Fibroblast of gingiva (primary cell): ENCODE measurements around the gene UGP2.
"Not testable (repeated sequence)": the region's sequence is repeated elsewhere in the genome, so short reads cannot be mapped to it uniquely, and the experiment has no call there.

Experiments
- DNase-seq: peaks from one replicate; pipeline ENCODE4 v3.0.0-alpha.2; 2011; ENCODE audit warnings: low read depth

Gene UGP2

GRCh38 chr2:63840081-63840784, 1.5 kb upstream of the UGP2 start:
- DNase-seq: no peak

DNA sequence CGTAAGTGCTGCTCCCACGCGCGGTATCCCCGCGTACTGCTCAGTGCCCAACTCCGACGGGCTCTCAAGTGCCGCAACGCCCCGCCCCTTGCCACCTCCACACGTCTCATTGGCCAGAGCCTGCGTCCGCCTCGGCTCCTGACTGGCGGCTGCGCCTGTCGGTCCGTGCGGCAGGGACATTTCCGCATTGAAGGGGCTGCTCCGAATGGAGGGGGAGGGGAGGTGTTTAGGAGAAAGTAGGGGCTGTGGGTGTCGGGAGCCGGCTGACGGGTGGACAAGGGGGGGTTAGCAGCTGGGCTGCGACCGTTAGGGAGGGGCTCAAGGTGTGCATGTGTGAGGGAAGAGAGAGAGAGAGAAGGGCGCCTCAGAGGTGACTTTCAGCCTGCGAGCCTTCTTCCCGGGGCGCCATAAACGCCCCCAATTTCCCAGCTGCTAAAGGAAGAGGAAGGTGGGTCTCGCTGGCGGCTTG, 877 bp upstream of the UGP2 start:
- peak; percentile 98 for DNase-seq

DNA sequence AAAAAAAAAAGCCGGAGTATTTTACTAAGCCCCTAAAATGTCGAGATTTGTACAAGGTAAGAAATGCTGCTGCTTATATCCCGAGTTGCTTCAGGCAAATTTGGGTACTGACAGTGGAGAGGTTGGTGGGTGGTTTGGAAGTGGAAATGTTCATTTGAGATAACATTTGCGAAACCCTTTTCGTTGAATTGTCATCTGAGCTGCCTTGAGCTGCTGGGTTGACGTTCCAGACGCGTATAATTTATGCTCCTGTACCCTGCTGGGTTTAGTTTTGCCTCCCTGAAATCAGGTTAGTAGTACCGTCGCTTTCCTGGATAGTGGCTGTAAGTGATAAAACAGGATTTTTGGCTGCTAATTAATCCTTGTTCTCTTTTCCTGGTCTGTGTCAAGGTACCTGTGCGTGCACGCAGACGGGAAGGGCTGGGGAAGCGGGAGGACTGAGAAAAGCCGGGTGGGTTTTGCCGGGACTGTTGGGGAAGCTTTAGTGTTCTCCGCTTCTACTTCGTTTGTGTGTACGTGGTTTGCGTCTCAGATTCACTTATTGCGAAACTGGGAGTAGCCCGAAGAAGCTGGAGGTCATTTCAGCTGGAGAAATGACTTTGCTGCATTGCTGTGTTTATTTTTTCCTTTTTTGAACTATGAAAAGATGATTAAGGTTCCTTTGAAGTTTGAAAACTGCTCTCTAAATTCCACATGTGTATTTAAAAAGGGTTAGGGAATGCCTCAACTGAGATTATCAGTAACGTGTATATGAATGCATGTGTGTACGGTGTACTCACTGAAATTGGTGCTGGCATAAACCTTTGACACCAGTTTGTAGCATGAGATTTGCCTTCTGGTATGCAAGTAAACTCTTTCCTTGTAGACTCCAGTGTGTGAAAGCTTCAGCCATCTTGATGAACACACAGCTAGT, 709 bp downstream of the UGP2 start:
- DNase-seq: peak; percentile 84

DNA sequence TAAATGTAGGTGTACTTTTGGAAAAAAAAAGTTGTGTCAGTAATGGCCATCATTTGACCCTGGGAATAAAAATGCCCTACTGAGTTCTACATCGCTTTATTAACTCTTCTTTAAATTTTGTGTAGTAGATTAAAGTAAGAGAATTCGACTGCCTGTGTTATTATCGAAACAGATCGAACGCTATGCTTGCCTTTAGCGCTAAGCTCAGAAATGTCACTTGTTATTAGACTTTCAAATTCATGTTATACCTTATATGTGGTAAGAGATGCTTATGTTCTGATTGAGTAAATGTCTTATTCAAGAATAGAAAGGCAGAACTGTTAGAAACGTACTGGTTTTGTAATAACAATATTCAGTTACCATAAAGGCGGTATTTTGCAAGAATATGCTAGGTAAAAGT, 1.4 kb downstream of the UGP2 start:
- no peak for DNase-seq

DNA sequence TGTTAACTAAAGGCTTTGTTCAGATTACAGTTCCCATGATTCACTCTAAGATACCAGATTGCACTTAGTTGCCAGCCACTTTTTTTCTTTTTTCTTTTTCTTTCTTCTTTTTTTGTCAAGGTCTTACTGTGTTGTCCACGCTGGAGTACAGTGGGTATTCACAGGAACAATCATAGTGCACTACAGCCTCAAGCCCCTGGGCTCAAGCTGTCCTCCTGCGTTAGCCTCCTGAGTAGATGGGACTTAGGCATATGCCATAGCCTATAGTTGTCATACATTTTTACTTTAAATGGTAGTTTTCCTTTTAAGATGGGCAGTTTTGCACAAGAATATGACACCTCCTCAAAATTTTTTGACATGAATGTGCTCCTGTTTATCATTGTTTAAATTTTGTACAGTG, 2.1 kb downstream of the UGP2 start:
- no peak for DNase-seq

DNA sequence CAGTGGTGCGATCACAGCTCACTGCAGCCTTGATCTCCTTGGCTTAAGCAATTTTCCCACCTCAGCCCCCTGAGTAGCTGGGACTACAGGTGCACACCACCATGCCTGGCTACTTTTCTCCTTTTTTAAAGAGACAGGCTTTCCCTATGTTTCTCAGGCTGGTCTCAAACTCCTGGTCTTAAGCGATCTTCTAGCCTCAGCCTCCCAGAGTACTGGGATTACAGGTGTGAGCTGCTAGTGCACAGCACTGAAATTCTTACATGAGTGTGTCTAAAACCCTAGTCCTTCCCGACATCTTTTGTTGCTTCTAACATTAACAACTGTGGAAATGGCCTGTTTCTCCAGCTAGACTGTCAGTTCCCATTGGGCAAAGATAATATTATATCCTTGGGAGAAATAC, 2.9 kb downstream of the UGP2 start:
- no peak for DNase-seq

DNA sequence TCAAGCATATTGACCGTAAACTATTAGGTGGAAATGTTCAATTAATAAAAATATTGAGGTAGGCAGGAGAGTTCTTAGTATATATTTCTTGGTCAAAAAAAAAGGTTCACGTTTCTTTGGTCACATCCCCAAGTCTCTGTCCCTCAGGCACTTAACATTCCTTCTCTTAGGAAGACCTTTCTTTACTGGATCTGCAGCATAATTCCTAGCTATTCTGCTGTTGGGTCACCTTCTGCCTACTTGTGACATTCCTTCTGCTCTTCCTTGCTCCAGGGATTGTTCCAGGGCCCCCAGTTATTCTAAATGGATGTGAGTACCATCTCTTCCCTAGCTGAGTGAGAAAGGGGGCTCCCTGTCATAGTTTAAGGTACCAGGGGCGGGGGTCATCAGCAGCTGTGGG, 4.2 kb downstream of the UGP2 start:
- no peak for DNase-seq

DNA sequence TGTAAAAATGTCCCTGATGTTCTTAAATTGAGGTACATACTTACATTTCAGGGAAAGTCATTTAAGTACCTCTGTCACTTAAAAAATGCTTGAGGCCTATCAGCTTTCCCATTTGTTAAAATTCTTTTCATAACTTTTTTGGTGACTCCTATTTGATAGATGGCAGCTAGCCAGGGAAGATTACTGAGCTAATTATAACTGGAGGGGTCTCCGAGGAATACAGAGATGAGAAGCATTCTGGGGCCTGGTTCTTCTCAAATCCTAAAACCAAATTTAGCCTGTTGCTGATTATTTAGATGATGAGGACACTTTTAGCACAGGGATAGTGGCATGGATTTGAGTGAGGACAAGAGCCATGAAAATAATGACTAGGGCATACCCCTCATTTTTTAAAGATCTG, 4.8 kb downstream of the UGP2 start:
- no peak for DNase-seq

DNA sequence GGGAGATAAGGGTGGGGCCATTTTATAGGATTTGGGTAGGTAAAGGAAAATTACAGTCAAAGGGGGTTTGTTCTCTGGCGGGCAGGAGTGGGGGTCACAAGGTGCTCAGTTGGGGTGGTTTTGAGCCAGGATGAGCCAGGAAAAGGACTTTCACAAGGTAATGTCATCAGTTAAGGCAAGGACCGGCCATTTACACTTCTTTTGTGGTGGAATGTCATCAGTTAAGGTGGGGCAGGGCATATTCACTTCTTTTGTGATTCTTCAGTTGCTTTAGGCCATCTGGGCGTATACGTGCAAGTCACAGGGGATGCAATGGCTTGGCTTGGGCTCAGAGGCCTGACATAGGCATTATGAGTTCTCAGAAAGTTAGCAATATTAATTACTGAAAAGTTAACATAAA, 5.9 kb downstream of the UGP2 start:
- not testable (repeated sequence) for DNase-seq

DNA sequence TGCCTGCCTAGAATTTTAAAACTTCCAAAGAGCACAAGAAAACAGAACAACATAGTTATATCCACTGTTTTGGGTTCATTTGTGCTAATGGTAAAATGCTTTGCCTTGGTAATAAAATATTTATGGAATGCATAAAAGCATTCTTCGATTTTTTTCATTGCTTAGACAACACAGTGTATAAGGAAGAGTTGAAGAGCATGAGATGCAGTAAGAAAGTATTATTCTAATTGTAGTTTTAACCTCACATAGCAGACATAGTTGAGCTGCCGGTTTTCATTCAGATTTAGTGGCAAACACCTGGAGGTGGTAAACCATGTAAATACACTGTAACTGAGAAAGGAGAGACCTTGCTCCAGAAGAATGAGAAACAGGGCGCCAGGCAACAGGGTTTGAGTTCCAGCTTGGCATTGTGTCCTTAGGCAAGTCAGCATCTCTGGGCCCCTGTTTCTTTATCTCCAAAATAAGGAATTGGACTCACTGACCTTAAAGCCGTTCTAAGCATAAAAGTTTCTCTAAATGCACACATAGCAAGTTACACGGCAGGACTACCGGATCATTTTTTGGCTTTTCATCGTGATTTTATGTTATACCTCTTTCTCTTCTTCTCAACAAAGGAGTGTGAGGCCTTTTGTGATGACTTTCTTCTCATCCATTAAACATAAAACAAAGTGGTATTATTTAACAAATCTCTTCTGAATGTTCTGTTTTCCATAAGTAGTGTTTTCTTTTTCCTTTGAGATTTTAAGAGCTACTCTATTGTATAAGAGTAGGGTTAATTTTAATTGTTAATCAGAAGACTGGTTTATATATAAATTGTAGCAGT, 7.9 kb downstream of the UGP2 start:
- DNase-seq: peak; percentile 51

- no peak for DNase-seq
Observed at GRCh38 chr2:63850204-63850571, 8.5 kb downstream of the UGP2 start.

DNA sequence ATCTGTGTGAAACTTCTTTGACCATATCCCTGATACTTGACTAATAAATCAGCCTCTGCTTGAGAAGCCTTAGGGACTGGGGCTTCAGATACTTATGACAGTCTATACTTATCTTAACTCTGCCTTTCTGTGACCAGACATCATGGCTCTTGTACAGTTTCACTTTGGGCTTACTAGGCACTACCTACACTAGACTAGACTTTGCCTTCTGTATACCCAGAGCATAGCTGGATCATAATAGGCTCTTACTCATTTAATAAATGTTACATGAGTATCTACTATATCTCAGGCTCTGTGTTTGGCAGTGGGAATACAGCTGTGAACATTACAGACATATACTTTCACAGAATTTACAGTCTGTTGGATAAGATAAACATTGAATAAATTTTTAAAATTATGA, 9.0 kb downstream of the UGP2 start:
- no peak for DNase-seq

DNA sequence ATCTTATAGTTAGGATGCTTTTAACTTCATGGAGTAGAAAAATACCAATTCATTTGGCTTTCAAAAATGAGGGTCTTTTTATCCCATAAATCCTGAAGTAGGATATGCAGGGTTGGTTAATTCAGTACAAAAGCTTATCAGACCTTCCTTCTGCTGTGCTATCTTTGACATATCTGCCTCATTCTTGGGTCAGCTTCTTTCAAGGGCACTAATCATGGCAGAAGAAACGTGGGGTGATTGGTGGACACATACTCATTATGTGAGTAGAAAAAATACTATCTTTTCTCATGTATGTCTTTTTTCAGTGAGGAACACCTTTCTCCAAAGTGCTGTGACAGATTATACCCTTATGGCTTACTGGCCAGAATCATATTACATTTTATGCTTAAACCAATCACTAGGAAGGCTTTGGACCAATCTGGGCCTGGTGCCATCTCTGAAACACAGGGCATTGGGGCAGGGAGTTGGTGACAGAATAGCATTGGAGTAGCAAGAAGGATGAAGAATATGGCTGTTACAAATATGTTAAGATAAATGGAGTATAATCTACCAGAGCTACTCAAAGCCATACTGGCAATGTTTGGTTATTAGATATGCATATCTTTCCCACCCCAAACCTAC, 10.1 kb downstream of the UGP2 start:
- no peak for DNase-seq

GRCh38 chr2:63853527-63854310, 12.0 kb downstream of the UGP2 start:
- DNase-seq: peak; percentile 94

DNA sequence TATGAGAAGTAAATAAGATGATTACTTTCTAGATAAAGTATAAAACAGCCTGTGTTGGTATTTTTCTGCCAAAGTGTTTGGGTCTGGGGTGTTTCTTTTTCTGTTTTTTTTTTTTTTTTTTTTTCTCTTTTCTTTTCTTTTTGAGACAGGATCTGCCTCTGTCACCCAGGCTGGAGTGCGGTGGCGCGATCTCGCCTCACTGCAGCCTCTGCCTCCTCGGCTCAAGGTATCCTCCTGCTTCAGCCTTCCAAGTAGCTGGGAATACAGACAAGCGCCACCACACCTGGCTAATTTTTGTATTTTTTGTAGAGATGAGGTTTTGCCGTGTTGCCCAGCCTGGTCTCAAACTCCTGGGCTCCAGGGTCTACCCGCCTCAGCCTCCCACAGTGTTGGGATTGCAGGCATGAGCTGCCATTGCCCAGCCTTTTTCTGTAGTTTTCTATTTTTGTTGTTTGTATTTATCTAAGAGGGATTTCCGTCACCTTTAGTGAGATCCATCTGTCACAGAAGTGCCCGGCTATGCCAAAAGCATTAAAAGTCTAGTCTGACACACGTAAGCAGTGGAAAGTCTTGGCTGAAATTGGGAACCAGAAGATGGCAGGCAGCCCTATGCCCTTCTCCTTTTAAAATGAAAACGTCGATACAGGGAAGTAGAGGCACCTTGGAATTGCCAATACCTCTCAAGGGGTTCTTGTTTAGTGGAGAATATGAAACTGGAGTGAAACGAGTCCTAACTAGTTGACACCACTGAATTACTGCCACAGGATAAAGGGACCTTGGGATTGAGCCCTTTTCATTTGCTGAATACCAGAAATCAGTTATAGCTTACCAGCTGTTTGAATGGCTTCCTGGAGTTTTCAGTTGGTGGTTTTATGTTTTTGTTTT, 14.0 kb downstream of the UGP2 start:
- no peak for DNase-seq

DNA sequence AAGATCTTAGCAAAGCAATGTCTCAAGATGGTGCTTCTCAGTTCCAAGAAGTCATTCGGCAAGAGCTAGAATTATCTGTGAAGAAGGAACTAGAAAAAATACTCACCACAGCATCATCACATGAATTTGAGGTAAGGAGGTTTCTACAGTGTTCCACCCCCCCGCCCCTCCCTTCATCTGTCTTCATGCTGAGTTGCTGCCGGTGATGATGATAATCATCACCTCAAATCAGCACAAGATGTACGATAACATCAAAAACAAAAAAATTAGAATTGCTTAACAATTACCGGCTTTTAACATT, 14.6 kb downstream of the UGP2 start:
- DNase-seq: no peak

DNA sequence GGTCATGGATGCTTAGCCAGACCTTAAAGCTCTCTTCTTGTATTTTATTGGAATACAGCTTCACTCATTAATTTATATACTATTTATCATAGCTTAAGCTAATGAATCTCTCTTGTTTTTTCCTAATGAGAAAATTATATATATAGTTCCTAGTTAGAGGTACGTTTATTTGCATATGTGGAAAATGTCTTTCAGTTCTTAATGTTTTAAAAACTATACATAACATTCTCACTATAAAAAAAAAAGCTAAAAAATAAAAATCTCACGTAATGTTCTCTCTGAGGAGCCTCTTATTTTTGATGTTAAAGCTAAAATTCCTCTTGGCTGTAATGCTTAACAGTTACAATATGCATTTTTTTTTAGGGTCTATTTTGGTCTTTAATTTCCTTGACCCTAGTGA, 16.6 kb downstream of the UGP2 start:
- no peak for DNase-seq

GRCh38 chr2:63861220-63861822, 19.6 kb downstream of the UGP2 start:
- peak; percentile 63 for DNase-seq

- no peak for DNase-seq
Observed at GRCh38 chr2:63862806-63863205, 21.1 kb downstream of the UGP2 start.

- no peak for DNase-seq
Observed at GRCh38 chr2:63863707-63864106, 22.0 kb downstream of the UGP2 start.
